H1 (cell line): ENCODE measurements around the gene GOLIM4. TPM values are rescaled to one million over a fixed set of nuclear protein-coding genes. Genes with fewer than 3 reads are reported as not detected.

Source experiments
- polyA plus RNA-seq, 7 experiments: library from polyadenylated mRNA; depleted of rRNA in 3 of 7; stranded (reverse) in 5 of 7; unstranded in 2 of 7; fragments of >200 nt in 5 of 7; fragments of 200-250 nt in 2 of 7; gene quantifications; 1 replicate in 5 of 7; 2 replicates in 1 of 7; 4 replicates in 1 of 7; pipeline versions ENCODE4 v1.2.1 to v1.2.3, GENCODE V29; 2011 to 2013; ENCODE audit warnings: missing spikeins in 2 of 7, mixed read lengths in 2 of 7
- total RNA-seq: library from RNA; stranded (reverse); fragmentation: NEBNext Ultra II Directional; extraction: Animal tissue kit (Norgen Biotek cat#: 25700); gene quantifications from 2 replicates; pipeline ENCODE4 v1.2.1, GENCODE V29; 2021
- TF ChIP-seq, protein P1 (sequence below): fragments of 300-600 bp; sonication (generic); IDR thresholded peaks from 2 replicates; pipeline ENCODE4 v1.7.1; 2012; ENCODE audit warnings: low read length, moderate library complexity, mild to moderate bottlenecking, inconsistent platforms; ENCODE audit not compliant: insufficient replicate concordance

The GOLIM4 gene
- total and polyA plus RNA-seq, 2 of the 8 experiments (the other 6 are each of a cell fraction or from before 2014, with no cell fraction given), result 5.6 to 29.7 TPM

DNA sequence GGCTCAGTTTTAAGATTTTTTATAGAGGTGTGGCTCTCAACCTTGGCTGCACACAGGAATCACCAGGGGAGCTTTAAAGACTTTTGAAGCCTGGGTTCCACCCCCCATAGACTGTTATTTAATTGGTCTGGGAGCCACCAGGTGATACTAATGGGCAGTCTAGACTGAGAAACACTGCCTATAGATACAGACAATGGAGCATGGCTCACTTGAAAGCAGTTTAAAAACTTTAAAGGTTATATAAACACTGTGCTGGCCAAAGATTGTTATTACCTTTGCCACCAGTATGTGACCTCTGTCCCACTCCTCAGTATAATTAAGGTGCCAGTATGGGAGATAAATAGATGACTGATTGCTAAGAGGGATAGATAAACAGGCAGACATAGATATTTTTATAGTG lies 3.8 kb downstream of the GOLIM4 start (continued):
- TF ChIP-seq, protein P1, sequence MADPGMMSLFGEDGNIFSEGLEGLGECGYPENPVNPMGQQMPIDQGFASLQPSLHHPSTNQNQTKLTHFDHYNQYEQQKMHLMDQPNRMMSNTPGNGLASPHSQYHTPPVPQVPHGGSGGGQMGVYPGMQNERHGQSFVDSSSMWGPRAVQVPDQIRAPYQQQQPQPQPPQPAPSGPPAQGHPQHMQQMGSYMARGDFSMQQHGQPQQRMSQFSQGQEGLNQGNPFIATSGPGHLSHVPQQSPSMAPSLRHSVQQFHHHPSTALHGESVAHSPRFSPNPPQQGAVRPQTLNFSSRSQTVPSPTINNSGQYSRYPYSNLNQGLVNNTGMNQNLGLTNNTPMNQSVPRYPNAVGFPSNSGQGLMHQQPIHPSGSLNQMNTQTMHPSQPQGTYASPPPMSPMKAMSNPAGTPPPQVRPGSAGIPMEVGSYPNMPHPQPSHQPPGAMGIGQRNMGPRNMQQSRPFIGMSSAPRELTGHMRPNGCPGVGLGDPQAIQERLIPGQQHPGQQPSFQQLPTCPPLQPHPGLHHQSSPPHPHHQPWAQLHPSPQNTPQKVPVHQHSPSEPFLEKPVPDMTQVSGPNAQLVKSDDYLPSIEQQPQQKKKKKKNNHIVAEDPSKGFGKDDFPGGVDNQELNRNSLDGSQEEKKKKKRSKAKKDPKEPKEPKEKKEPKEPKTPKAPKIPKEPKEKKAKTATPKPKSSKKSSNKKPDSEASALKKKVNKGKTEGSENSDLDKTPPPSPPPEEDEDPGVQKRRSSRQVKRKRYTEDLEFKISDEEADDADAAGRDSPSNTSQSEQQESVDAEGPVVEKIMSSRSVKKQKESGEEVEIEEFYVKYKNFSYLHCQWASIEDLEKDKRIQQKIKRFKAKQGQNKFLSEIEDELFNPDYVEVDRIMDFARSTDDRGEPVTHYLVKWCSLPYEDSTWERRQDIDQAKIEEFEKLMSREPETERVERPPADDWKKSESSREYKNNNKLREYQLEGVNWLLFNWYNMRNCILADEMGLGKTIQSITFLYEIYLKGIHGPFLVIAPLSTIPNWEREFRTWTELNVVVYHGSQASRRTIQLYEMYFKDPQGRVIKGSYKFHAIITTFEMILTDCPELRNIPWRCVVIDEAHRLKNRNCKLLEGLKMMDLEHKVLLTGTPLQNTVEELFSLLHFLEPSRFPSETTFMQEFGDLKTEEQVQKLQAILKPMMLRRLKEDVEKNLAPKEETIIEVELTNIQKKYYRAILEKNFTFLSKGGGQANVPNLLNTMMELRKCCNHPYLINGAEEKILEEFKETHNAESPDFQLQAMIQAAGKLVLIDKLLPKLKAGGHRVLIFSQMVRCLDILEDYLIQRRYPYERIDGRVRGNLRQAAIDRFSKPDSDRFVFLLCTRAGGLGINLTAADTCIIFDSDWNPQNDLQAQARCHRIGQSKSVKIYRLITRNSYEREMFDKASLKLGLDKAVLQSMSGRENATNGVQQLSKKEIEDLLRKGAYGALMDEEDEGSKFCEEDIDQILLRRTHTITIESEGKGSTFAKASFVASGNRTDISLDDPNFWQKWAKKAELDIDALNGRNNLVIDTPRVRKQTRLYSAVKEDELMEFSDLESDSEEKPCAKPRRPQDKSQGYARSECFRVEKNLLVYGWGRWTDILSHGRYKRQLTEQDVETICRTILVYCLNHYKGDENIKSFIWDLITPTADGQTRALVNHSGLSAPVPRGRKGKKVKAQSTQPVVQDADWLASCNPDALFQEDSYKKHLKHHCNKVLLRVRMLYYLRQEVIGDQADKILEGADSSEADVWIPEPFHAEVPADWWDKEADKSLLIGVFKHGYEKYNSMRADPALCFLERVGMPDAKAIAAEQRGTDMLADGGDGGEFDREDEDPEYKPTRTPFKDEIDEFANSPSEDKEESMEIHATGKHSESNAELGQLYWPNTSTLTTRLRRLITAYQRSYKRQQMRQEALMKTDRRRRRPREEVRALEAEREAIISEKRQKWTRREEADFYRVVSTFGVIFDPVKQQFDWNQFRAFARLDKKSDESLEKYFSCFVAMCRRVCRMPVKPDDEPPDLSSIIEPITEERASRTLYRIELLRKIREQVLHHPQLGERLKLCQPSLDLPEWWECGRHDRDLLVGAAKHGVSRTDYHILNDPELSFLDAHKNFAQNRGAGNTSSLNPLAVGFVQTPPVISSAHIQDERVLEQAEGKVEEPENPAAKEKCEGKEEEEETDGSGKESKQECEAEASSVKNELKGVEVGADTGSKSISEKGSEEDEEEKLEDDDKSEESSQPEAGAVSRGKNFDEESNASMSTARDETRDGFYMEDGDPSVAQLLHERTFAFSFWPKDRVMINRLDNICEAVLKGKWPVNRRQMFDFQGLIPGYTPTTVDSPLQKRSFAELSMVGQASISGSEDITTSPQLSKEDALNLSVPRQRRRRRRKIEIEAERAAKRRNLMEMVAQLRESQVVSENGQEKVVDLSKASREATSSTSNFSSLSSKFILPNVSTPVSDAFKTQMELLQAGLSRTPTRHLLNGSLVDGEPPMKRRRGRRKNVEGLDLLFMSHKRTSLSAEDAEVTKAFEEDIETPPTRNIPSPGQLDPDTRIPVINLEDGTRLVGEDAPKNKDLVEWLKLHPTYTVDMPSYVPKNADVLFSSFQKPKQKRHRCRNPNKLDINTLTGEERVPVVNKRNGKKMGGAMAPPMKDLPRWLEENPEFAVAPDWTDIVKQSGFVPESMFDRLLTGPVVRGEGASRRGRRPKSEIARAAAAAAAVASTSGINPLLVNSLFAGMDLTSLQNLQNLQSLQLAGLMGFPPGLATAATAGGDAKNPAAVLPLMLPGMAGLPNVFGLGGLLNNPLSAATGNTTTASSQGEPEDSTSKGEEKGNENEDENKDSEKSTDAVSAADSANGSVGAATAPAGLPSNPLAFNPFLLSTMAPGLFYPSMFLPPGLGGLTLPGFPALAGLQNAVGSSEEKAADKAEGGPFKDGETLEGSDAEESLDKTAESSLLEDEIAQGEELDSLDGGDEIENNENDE, result no peak
